Lower lobe of right lung (tissue), 2 donors: Measurements from ENCODE around the gene TMEFF2. TPM values are rescaled to one million over a fixed set of nuclear protein-coding genes. Genes with fewer than 3 reads are reported as not detected.

Experiments
- ATAC-seq, 2 donors: fragments of 200-7000 bp; cut with Tn5 transposase; one replicate each; pipeline ENCODE4 v1.9.1; 2020 to 2022; ENCODE audit warnings: mild to moderate bottlenecking in 2 of 2, moderate library complexity in 2 of 2
- DNase-seq: peaks from one replicate; pipeline ENCODE4 v3.0.0-alpha.2; 2020
- H3K27ac ChIP-seq: fragments of 200-600 bp; one replicate; pipeline ENCODE4 v1.8.0; 2022
- H3K27me3 ChIP-seq: fragments of 200-600 bp; one replicate; pipeline ENCODE4 v1.8.0; 2022; ENCODE audit warnings: low read depth
- H3K36me3 ChIP-seq: fragments of 200-600 bp; one replicate; pipeline ENCODE4 v1.8.0; 2022; ENCODE audit warnings: mild to moderate bottlenecking
- H3K4me1 ChIP-seq: fragments of 200-600 bp; one replicate; pipeline ENCODE4 v1.8.0; 2022
- H3K4me3 ChIP-seq: fragments of 200-600 bp; one replicate; pipeline ENCODE4 v1.8.0; 2022; ENCODE audit warnings: mild to moderate bottlenecking
- H3K9me3 ChIP-seq: fragments of 200-600 bp; one replicate; pipeline ENCODE4 v1.8.0; 2022
- intact Hi-C: fragments of 100-400 bp; cut with DNase I; formaldehyde crosslinking; loops from one replicate; pipeline ENCODE4 v1.11.0; 2022
- total RNA-seq: library from RNA; stranded (reverse); fragmentation: NEBNext Ultra II Directional; extraction: Animal tissue kit (Norgen Biotek cat#: 25700); gene quantifications from one replicate; pipeline ENCODE4 v1.2.1, GENCODE V29; 2021
- TF ChIP-seq, protein P1 (sequence below): fragments of 200-600 bp; IDR thresholded peaks from one replicate; pipeline ENCODE4 v1.8.0; 2022; ENCODE audit warnings: antibody characterized with exemption, mild to moderate bottlenecking
- donor health status: DM: no; HTN: yes; CAD: no; lungs with severe emphysema.

Gene TMEFF2
- total RNA-seq, 1 donor from 2014 or later, result not detected

- DNase-seq (no peak), ATAC-seq (no peak)
Observed at GRCh38 chr2:192206399-192206798, 11.7 kb upstream of the TMEFF2 start.

DNA sequence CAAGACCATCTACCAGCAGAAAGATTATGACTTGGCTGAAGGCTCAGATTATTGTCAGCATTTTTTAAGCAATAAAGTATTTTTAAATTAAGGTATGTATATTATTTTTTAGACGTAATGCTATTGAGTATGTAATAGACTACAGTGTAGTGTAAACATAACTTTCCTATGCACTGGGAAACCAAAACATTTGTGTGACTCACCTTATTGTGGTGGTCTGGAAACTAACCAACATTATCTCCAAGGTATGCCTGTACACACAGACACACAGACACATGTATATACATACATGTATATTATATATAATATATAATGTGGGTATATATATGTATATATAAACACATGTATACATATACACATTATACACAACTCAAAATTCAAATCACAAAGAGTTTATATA lies 9.1 kb upstream of the TMEFF2 start:
- no peak overlapping the region for H3K27ac ChIP-seq
- H3K4me3 ChIP-seq, result no peak overlapping the region
- DNase-seq (no peak), ATAC-seq (no peak)
- TF ChIP-seq, protein P1, sequence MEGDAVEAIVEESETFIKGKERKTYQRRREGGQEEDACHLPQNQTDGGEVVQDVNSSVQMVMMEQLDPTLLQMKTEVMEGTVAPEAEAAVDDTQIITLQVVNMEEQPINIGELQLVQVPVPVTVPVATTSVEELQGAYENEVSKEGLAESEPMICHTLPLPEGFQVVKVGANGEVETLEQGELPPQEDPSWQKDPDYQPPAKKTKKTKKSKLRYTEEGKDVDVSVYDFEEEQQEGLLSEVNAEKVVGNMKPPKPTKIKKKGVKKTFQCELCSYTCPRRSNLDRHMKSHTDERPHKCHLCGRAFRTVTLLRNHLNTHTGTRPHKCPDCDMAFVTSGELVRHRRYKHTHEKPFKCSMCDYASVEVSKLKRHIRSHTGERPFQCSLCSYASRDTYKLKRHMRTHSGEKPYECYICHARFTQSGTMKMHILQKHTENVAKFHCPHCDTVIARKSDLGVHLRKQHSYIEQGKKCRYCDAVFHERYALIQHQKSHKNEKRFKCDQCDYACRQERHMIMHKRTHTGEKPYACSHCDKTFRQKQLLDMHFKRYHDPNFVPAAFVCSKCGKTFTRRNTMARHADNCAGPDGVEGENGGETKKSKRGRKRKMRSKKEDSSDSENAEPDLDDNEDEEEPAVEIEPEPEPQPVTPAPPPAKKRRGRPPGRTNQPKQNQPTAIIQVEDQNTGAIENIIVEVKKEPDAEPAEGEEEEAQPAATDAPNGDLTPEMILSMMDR, result no peak
- H3K27me3 ChIP-seq, result peaks cover 13% of the 10 kb centered on the region
- intact Hi-C loops, result no loop called here
- H3K4me1 ChIP-seq, result no peaks in the 10 kb centered on the region
- no peaks in the 10 kb centered on the region for H3K9me3 ChIP-seq
- H3K36me3 ChIP-seq, result no peaks in the 10 kb centered on the region

More at GRCh38 chr2:192206399-192206798, 11.7 kb upstream of the TMEFF2 start:
- no peaks in the 10 kb centered on the region for H3K4me1 ChIP-seq
- TF ChIP-seq, protein P1, result no peak
- no peak overlapping the region for H3K4me3 ChIP-seq
- no peaks in the 10 kb centered on the region for H3K9me3 ChIP-seq
- intact Hi-C loops, result no loop called here
- H3K27me3 ChIP-seq, result peaks cover 5% of the 10 kb centered on the region
- no peak overlapping the region for H3K27ac ChIP-seq
- no peaks in the 10 kb centered on the region for H3K36me3 ChIP-seq

DNA sequence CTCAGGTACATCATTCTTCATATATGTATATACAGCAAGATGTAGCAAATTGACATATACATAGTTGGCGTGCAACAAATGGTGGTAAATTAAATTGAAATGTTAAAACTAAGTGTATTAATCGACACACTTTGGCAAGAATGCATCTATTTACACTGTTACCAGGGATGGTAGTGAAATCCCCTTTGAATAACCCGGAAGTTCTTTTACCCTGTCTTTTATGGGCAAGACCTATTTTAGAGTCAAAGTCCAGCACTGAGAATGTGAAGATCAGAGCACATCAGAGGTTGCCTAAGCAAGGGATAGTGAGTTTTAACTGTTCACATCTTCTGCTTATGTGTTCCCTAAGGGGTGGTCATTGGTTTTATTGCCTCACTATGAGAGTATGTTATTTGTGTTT lies 7.6 kb upstream of the TMEFF2 start:
- no peak overlapping the region for H3K4me3 ChIP-seq
- intact Hi-C loops, result no loop called here

GRCh38 chr2:192201116-192201515 lies 6.4 kb upstream of the TMEFF2 start:
- Histone ChIP-seq H3K36me3 (no peaks in the 10 kb centered on the region), H3K4me1 (peaks cover 7% of the 10 kb centered on the region)
- intact Hi-C loops, result no loop called here

More for the DNA sequence above, 7.6 kb upstream of the TMEFF2 start:
- Histone ChIP-seq H3K4me1 (no peaks in the 10 kb centered on the region), H3K27me3 (peaks cover 23% of the 10 kb centered on the region), H3K27ac (no peak overlapping the region), H3K36me3 (no peaks in the 10 kb centered on the region), H3K9me3 (no peaks in the 10 kb centered on the region)
- TF ChIP-seq, protein P1, result no peak
- ATAC-seq (no peak), DNase-seq (no peak)

DNA sequence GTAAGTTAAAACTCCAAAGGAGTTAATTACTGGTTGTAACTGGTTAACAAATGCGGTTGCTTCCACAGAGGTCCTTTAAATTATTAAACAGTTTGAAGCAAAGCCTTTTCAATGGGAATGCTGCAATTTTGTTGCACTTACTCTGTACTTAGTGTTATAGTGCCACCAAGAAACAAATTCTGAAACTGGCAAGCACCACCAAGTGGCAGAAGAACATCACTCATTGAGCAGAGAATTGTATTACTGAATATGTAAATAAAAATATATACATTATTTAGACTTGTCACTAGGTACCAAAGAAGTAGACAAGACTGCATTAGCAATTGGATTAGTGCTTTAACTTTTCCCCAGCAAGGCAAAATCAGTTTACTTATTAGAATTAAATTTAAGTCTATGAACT lies 2.6 kb upstream of the TMEFF2 start:
- ATAC-seq (no peak), DNase-seq (no peak)
- Histone ChIP-seq H3K27ac (no peak overlapping the region), H3K4me3 (no peak overlapping the region), H3K9me3 (no peaks in the 10 kb centered on the region), H3K4me1 (peaks cover 29% of the 10 kb centered on the region), H3K36me3 (no peaks in the 10 kb centered on the region), H3K27me3 (peaks cover 73% of the 10 kb centered on the region)
- intact Hi-C loops, result no loop called here
- TF ChIP-seq, protein P1, result no peak

More at GRCh38 chr2:192201116-192201515, 6.4 kb upstream of the TMEFF2 start:
- no peak for ATAC-seq
- TF ChIP-seq, protein P1, result no peak
- Histone ChIP-seq H3K27ac (no peak overlapping the region), H3K4me3 (no peak overlapping the region), H3K9me3 (no peaks in the 10 kb centered on the region), H3K27me3 (peaks cover 36% of the 10 kb centered on the region)
- DNase-seq, result no peak
